WTC11 (cell line): ENCODE data around the gene VSIG10L2. TPM values are rescaled to one million over a fixed set of nuclear protein-coding genes. Genes with fewer than 3 reads are reported as not detected.

ENCODE experiments used
- ATAC-seq: fragments of 200-7000 bp; cut with Tn5 transposase; 2 replicates; pipeline ENCODE4 v1.10.0; 2021; ENCODE audit warnings: mild to moderate bottlenecking, moderate library complexity
- CTCF ChIA-PET: fragments of 300-600 bp; sonication (Branson Sonifier 250); formaldehyde crosslinking; loops from one replicate; lab custom pipeline; 2021; ENCODE audit warnings: antibody characterized with exemption; lab: Charles Lee
- POLR2A ChIA-PET: fragments of 350-600 bp; sonication (Branson Sonifier 250); formaldehyde crosslinking; loops from one replicate; lab custom pipeline; 2021; ENCODE audit warnings: antibody characterized with exemption; lab: Charles Lee
- DNase-seq: peaks from one replicate; pipeline ENCODE4 v3.0.0; 2021; ENCODE audit warnings: low spot score
- H3K27ac Mint-ChIP-seq: 2 replicates; pipeline ENCODE4 v1.8.0; 2021; ENCODE audit warnings: mixed read lengths
- H3K27me3 Mint-ChIP-seq: 2 replicates; pipeline ENCODE4 v1.8.0; 2021; ENCODE audit warnings: low read depth, mild to moderate bottlenecking, moderate library complexity, mixed read lengths
- H3K36me3 Mint-ChIP-seq: 2 replicates; pipeline ENCODE4 v1.8.0; 2021; ENCODE audit warnings: mixed read lengths
- H3K4me1 Mint-ChIP-seq: 2 replicates; pipeline ENCODE4 v1.8.0; 2022; ENCODE audit warnings: mixed read lengths
- H3K4me3 Mint-ChIP-seq: 2 replicates; pipeline ENCODE4 v1.8.0; 2021; ENCODE audit warnings: mild to moderate bottlenecking, moderate library complexity, mixed read lengths
- H3K9me3 Mint-ChIP-seq: 2 replicates; pipeline ENCODE4 v1.8.0; 2021; ENCODE audit warnings: mixed read lengths
- CDX4 ChIP-seq: fragments of 250-450 bp; sonication (Bioruptor Pico); IDR thresholded peaks from 2 replicates; pipeline ENCODE4 v1.9.0; 2021; ENCODE audit warnings: moderate library complexity, mild to moderate bottlenecking, inconsistent platforms, borderline replicate concordance
- CREM ChIP-seq: sonication (generic); formaldehyde crosslinking; IDR thresholded peaks from 2 replicates; pipeline ENCODE4 v1.8.1; 2022; ENCODE audit warnings: mild to moderate bottlenecking, missing genetic modification reagents, moderate library complexity
- EMX1 ChIP-seq: fragments of 250-450 bp; sonication (Bioruptor Pico); IDR thresholded peaks from 2 replicates; pipeline ENCODE4 v1.8.0; 2021; ENCODE audit warnings: mild to moderate bottlenecking
- GRHL2 ChIP-seq: fragments of 250-450 bp; sonication (Bioruptor Pico); IDR thresholded peaks from 2 replicates; pipeline ENCODE4 v1.8.0; 2022; ENCODE audit warnings: mild to moderate bottlenecking, moderate library complexity; ENCODE audit not compliant: insufficient replicate concordance, severe bottlenecking
- NFE2L1 ChIP-seq: sonication (generic); formaldehyde crosslinking; IDR thresholded peaks from 2 replicates; pipeline ENCODE4 v1.8.1; 2023; ENCODE audit warnings: missing genetic modification reagents
- NR1H2 ChIP-seq: sonication (generic); formaldehyde crosslinking; IDR thresholded peaks from 2 replicates; pipeline ENCODE4 v1.9.0; 2021; ENCODE audit warnings: mild to moderate bottlenecking, moderate library complexity, missing genetic modification reagents
- PRRX2 ChIP-seq: fragments of 250-450 bp; sonication (Bioruptor Pico); IDR thresholded peaks from 2 replicates; pipeline ENCODE4 v1.8.0; 2021; ENCODE audit warnings: mild to moderate bottlenecking
- RORB ChIP-seq: fragments of 250-450 bp; sonication (Bioruptor Pico); IDR thresholded peaks from 2 replicates; pipeline ENCODE4 v1.9.0; 2021; ENCODE audit warnings: mild to moderate bottlenecking
- SMAD4 ChIP-seq: sonication (generic); formaldehyde crosslinking; IDR thresholded peaks from 2 replicates; pipeline ENCODE4 v1.8.0; 2022; ENCODE audit warnings: mild to moderate bottlenecking, missing genetic modification reagents
- ZNF396 ChIP-seq: fragments of 250-450 bp; sonication (Bioruptor Pico); IDR thresholded peaks from 2 replicates; pipeline ENCODE4 v1.8.0; 2021; ENCODE audit warnings: mild to moderate bottlenecking, moderate library complexity, borderline replicate concordance
- ZNF423 ChIP-seq: fragments of 250-450 bp; sonication (Bioruptor Pico); IDR thresholded peaks from 2 replicates; pipeline ENCODE4 v2.1.2; 2022; ENCODE audit warnings: mild to moderate bottlenecking, moderate library complexity
- ZNF671 ChIP-seq: fragments of 250-450 bp; sonication (Bioruptor Pico); IDR thresholded peaks from 2 replicates; pipeline ENCODE4 v1.8.0; 2021; ENCODE audit warnings: mild to moderate bottlenecking
- total RNA-seq: library from RNA; stranded (reverse); gene quantifications from 3 replicates; pipeline ENCODE4 v1.2.3, GENCODE V29; 2021
- TF ChIP-seq, protein P1 (sequence below): sonication (generic); formaldehyde crosslinking; IDR thresholded peaks from 2 replicates; pipeline ENCODE4 v1.8.0; 2023; ENCODE audit warnings: missing genetic modification reagents
- TF ChIP-seq, protein P2 (sequence below): sonication (generic); formaldehyde crosslinking; IDR thresholded peaks from 2 replicates; pipeline ENCODE4 v1.8.1; 2022; ENCODE audit warnings: missing genetic modification reagents, borderline replicate concordance
- TF ChIP-seq, protein P3 (sequence below): fragments of 250-450 bp; sonication (Bioruptor Pico); IDR thresholded peaks from 2 replicates; pipeline ENCODE4 v2.1.2; 2022; ENCODE audit warnings: mild to moderate bottlenecking, moderate library complexity

The VSIG10L2 gene
- total RNA-seq, 1 experiment from 2014 or later = not detected

GRCh38 chr11:125950696-125951651 lies 5.1 kb downstream of the VSIG10L2 start:
- ATAC-seq = no peak
- Mint-ChIP-seq H3K4me1 (0 out of 2 replicates have a peak, but pooled peaks cover 4% of the 10 kb centered on the region), H3K27ac (peak overlapping the region; percentile 82), H3K9me3 (no peaks in the 10 kb centered on the region), H3K4me3 (no peak overlapping the region), H3K27me3 (no peaks in the 10 kb centered on the region), H3K36me3 (no peaks in the 10 kb centered on the region)
- CTCF ChIA-PET = interaction anchor here (1.2 to 1.8 kb wide), 2 partner anchors 9 to 111 kb away, joined by 5 to 9 read pairs; no protein-coding TSS in a partner anchor
- POLR2A ChIA-PET = no interaction called here
- DNase-seq = no peak
- no peak for TF ChIP-seq CDX4 (CRISPR knock-in tag)
- TF ChIP-seq SMAD4 = no peak
- no peak for TF ChIP-seq GRHL2 (CRISPR knock-in tag)

DNA sequence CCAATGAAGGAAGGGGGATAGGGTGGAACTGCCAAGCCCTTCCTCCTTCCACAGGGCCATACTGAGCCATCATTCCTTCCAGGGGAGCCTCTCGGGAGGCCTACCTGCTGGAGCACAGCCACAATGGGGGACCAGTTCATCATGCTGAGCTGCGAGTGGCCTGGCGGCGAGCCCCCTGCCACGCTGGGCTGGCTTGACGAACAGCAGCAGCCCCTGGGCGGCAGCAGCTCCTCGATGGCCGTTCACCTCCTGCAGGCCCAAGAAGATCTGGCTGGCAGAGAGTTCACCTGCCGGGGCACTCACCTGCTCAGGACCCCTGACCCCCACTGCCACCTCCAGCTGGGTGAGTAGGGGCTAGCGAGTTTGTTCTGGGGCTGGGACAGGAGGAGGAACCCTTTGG lies 5.9 kb downstream of the VSIG10L2 start:
- no peak overlapping the region for H3K4me3 Mint-ChIP-seq
- H3K36me3 Mint-ChIP-seq = no peaks in the 10 kb centered on the region
- no peak for ATAC-seq
- TF ChIP-seq ZNF423 (CRISPR knock-in tag) = peak; percentile 85
- TF ChIP-seq, protein P1, sequence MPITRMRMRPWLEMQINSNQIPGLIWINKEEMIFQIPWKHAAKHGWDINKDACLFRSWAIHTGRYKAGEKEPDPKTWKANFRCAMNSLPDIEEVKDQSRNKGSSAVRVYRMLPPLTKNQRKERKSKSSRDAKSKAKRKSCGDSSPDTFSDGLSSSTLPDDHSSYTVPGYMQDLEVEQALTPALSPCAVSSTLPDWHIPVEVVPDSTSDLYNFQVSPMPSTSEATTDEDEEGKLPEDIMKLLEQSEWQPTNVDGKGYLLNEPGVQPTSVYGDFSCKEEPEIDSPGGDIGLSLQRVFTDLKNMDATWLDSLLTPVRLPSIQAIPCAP = no peak
- TF ChIP-seq, all 79 proteins: peak for 1
- Mint-ChIP-seq H3K4me1 (0 out of 2 replicates have a peak, but pooled peaks cover 4% of the 10 kb centered on the region), H3K9me3 (no peaks in the 10 kb centered on the region), H3K27me3 (no peaks in the 10 kb centered on the region), H3K27ac (no peak overlapping the region)
- no peak for DNase-seq
- POLR2A ChIA-PET = no interaction called here
- CTCF ChIA-PET = interaction anchor here (1.2 to 1.6 kb wide), 2 partner anchors 10 to 110 kb away, joined by 5 to 8 read pairs; no protein-coding TSS in a partner anchor

GRCh38 chr11:125952559-125952958 lies 6.7 kb downstream of the VSIG10L2 start:
- H3K9me3 Mint-ChIP-seq = no peaks in the 10 kb centered on the region
- DNase-seq (no peak), ATAC-seq (no peak)
- ChIA-PET CTCF (interaction anchor here (1.6 kb wide), 1 partner anchor 11 kb away, joined by 8 read pairs; no protein-coding TSS in a partner anchor), POLR2A (no interaction called here)
- H3K27ac Mint-ChIP-seq = no peak overlapping the region
- H3K27me3 Mint-ChIP-seq = no peaks in the 10 kb centered on the region
- H3K4me3 Mint-ChIP-seq = no peak overlapping the region
- no peaks in the 10 kb centered on the region for H3K36me3 Mint-ChIP-seq
- H3K4me1 Mint-ChIP-seq = peaks cover 4% of the 10 kb centered on the region; the same call in 1 of the 2 replicates
- no peak for TF ChIP-seq EMX1
- TF ChIP-seq, protein P2, sequence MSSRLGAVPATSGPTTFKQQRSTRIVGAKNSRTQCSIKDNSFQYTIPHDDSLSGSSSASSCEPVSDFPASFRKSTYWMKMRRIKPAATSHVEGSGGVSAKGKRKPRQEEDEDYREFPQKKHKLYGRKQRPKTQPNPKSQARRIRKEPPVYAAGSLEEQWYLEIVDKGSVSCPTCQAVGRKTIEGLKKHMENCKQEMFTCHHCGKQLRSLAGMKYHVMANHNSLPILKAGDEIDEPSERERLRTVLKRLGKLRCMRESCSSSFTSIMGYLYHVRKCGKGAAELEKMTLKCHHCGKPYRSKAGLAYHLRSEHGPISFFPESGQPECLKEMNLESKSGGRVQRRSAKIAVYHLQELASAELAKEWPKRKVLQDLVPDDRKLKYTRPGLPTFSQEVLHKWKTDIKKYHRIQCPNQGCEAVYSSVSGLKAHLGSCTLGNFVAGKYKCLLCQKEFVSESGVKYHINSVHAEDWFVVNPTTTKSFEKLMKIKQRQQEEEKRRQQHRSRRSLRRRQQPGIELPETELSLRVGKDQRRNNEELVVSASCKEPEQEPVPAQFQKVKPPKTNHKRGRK = no peak
- no peak for TF ChIP-seq NR1H2 (CRISPR knock-in tag)
- no peak for TF ChIP-seq ZNF396 (CRISPR knock-in tag)
- no peak for TF ChIP-seq NFE2L1 (CRISPR knock-in tag)
- no peak for TF ChIP-seq ZNF671

GRCh38 chr11:125952973-125953372 lies 7.1 kb downstream of the VSIG10L2 start:
- Mint-ChIP-seq H3K36me3 (no peaks in the 10 kb centered on the region), H3K27ac (no peak overlapping the region), H3K27me3 (no peaks in the 10 kb centered on the region), H3K4me1 (peaks cover 8% of the 10 kb centered on the region; the same call in 1 of the 2 replicates), H3K9me3 (no peaks in the 10 kb centered on the region), H3K4me3 (no peak overlapping the region)
- POLR2A ChIA-PET = no interaction called here
- ATAC-seq (no peak), DNase-seq (no peak)
- TF ChIP-seq, protein P3, sequence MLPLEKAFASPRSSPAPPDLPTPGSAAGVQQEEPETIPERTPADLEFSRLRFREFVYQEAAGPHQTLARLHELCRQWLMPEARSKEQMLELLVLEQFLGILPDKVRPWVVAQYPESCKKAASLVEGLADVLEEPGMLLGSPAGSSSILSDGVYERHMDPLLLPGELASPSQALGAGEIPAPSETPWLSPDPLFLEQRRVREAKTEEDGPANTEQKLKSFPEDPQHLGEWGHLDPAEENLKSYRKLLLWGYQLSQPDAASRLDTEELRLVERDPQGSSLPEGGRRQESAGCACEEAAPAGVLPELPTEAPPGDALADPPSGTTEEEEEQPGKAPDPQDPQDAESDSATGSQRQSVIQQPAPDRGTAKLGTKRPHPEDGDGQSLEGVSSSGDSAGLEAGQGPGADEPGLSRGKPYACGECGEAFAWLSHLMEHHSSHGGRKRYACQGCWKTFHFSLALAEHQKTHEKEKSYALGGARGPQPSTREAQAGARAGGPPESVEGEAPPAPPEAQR (CRISPR knock-in tag) = no peak
- TF ChIP-seq NFE2L1 (CRISPR knock-in tag) (no peak), CREM (CRISPR knock-in tag) (no peak), RORB (CRISPR knock-in tag) (no peak), PRRX2 (CRISPR knock-in tag) (no peak)
- CTCF ChIA-PET = interaction anchor here (1.6 kb wide), 1 partner anchor 11 kb away, joined by 8 read pairs; no protein-coding TSS in a partner anchor
